Lower lobe of right lung (tissue), 2 donors: Measurements from ENCODE around the gene NLRP5. TPM values are rescaled to one million over a fixed set of nuclear protein-coding genes. Genes with fewer than 3 reads are reported as not detected.

Experiments used
- ATAC-seq, 2 donors: fragments of 200-7000 bp; cut with Tn5 transposase; one replicate each; pipeline ENCODE4 v1.9.1; 2020 to 2022; ENCODE audit warnings: mild to moderate bottlenecking in 2 of 2, moderate library complexity in 2 of 2
- DNase-seq: peaks from one replicate; pipeline ENCODE4 v3.0.0-alpha.2; 2020
- H3K27ac ChIP-seq: fragments of 200-600 bp; one replicate; pipeline ENCODE4 v1.8.0; 2022
- H3K27me3 ChIP-seq: fragments of 200-600 bp; one replicate; pipeline ENCODE4 v1.8.0; 2022; ENCODE audit warnings: low read depth
- H3K36me3 ChIP-seq: fragments of 200-600 bp; one replicate; pipeline ENCODE4 v1.8.0; 2022; ENCODE audit warnings: mild to moderate bottlenecking
- H3K4me1 ChIP-seq: fragments of 200-600 bp; one replicate; pipeline ENCODE4 v1.8.0; 2022
- H3K4me3 ChIP-seq: fragments of 200-600 bp; one replicate; pipeline ENCODE4 v1.8.0; 2022; ENCODE audit warnings: mild to moderate bottlenecking
- H3K9me3 ChIP-seq: fragments of 200-600 bp; one replicate; pipeline ENCODE4 v1.8.0; 2022
- intact Hi-C: fragments of 100-400 bp; cut with DNase I; formaldehyde crosslinking; loops from one replicate; pipeline ENCODE4 v1.11.0; 2022
- total RNA-seq: library from RNA; stranded (reverse); fragmentation: NEBNext Ultra II Directional; extraction: Animal tissue kit (Norgen Biotek cat#: 25700); gene quantifications from one replicate; pipeline ENCODE4 v1.2.1, GENCODE V29; 2021
- TF ChIP-seq, protein P1 (sequence below): fragments of 200-600 bp; IDR thresholded peaks from one replicate; pipeline ENCODE4 v1.8.0; 2022; ENCODE audit warnings: antibody characterized with exemption, mild to moderate bottlenecking
- donor health status: DM: no; HTN: yes; CAD: no; lungs with severe emphysema.

Gene NLRP5
- total RNA-seq, 1 donor from 2014 or later: not detected

DNA sequence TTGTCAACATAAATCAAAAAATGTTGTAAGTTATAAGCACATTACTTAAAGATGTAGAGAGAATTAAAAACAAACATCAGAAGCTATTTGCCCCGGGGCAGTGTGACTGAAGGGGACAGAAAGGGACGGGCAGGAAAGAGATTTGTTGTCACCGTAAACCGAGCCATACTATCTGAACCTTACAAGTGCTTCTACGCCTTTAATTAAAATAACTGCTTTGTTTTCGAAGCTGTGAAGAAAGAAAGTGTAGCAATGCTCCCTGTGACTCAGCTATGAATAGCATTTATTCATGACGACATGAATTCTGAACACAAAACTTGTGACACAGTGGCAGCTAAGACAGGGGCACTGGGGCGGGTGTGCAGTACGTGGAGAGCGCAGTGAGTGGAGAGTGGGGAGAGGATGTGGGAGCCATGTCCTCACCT, 104.5 kb downstream of the NLRP5 start:
- peaks cover 48% of the 10 kb centered on the region for H3K36me3 ChIP-seq
- H3K9me3 ChIP-seq: no peaks in the 10 kb centered on the region
- DNase-seq (no peak), ATAC-seq (peak in 1 of 2 donors; percentile 36)
- H3K4me3 ChIP-seq: no peak overlapping the region
- TF ChIP-seq, protein P1, sequence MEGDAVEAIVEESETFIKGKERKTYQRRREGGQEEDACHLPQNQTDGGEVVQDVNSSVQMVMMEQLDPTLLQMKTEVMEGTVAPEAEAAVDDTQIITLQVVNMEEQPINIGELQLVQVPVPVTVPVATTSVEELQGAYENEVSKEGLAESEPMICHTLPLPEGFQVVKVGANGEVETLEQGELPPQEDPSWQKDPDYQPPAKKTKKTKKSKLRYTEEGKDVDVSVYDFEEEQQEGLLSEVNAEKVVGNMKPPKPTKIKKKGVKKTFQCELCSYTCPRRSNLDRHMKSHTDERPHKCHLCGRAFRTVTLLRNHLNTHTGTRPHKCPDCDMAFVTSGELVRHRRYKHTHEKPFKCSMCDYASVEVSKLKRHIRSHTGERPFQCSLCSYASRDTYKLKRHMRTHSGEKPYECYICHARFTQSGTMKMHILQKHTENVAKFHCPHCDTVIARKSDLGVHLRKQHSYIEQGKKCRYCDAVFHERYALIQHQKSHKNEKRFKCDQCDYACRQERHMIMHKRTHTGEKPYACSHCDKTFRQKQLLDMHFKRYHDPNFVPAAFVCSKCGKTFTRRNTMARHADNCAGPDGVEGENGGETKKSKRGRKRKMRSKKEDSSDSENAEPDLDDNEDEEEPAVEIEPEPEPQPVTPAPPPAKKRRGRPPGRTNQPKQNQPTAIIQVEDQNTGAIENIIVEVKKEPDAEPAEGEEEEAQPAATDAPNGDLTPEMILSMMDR: no peak
- intact Hi-C loops: no loop called here
- H3K27ac ChIP-seq: peak overlapping the region; percentile 8
- H3K27me3 ChIP-seq: no peaks in the 10 kb centered on the region
- no peaks in the 10 kb centered on the region for H3K4me1 ChIP-seq

DNA sequence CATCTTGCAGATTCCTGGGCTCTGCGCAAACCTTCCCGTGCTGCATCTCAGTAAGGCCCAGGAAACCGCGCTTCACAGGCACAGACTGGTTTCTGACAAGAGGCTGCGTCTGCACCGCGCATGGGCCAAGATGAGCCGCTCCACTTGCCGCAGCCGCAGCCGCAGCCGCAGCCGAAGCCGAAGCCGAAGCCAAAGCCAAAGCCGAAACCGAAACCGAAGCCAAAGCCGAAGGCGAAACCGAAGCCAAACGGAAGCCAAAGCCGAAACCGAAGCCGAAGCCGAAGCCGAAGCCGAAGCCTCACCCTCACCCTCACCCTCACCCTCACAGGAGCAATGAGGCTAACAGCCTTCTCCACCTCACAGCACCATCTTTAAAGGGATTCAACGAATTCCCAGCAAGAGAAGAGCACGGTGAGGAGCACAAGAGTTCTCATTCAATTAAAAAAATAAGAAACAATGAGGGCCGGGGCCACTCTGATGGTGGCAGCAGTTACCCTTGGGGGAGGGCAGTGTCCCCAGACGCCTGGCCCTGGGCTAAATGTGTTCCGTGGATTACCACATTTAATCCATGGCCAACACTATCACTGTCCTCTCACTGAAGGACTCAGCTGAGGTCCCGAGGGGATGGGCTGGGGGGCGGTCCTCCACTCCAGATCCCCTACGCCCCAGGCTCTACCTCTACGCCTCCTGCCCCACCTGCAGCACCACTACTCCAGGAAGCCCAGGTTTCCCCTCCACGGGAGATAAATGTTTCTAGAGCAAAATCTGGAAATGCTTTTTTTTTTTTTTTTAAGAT, 105.4 kb downstream of the NLRP5 start:
- Histone ChIP-seq H3K4me1 (no peaks in the 10 kb centered on the region), H3K4me3 (no peak overlapping the region), H3K27me3 (no peaks in the 10 kb centered on the region), H3K9me3 (no peaks in the 10 kb centered on the region), H3K27ac (peak overlapping the region; percentile 8), H3K36me3 (peaks cover 49% of the 10 kb centered on the region)
- TF ChIP-seq, protein P1: no peak
- ATAC-seq: no peak
- intact Hi-C loops: no loop called here
- DNase-seq: no peak

DNA sequence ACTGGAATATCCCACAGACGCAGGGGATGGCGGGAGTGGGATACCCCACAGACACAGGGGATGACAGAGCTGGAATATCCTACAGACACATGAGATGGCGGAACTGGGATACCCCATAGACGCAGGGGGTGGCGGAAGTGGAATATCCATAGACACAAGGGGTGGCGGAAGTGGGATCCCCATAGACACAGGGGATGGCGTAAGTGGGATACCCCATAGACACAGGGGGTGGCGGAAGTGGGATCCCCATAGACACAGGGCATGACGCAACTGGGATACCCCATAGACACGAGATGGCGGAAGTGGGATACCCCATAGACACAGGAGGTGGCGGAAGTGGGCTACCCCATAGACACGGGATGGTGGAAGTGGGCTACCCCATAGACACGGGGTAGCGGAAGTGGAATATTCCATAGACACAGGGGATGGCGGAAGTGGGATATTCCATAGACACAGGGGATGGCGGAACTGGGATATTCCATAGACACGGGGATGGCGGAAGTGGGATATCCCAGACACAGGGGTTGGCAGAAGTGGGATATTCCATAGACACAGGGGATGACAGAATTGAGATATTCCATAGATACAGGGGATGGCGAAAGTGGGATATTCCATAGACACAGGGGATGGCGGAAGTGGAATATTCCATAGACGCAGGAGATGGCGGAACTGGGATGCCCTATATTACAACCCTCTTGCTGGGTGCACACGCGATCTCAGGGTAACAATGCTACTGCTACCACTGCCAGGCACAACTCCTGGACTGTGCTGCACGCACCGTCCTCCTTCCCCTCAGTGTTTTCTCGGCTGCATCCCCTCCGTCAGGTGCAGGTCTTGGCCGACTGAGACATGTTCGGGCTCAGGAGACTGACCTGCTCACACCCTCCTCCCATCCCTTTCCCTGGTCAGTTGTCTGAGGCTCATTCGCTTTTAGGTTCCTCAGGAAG, 106.4 kb downstream of the NLRP5 start:
- no peaks in the 10 kb centered on the region for H3K4me1 ChIP-seq
- DNase-seq (no peak), ATAC-seq (no peak)
- no peaks in the 10 kb centered on the region for H3K9me3 ChIP-seq
- intact Hi-C loops: no loop called here
- H3K4me3 ChIP-seq: no peak overlapping the region
- TF ChIP-seq, protein P1: no peak
- H3K27ac ChIP-seq: no peak overlapping the region
- H3K27me3 ChIP-seq: no peaks in the 10 kb centered on the region
- peaks cover 47% of the 10 kb centered on the region for H3K36me3 ChIP-seq

DNA sequence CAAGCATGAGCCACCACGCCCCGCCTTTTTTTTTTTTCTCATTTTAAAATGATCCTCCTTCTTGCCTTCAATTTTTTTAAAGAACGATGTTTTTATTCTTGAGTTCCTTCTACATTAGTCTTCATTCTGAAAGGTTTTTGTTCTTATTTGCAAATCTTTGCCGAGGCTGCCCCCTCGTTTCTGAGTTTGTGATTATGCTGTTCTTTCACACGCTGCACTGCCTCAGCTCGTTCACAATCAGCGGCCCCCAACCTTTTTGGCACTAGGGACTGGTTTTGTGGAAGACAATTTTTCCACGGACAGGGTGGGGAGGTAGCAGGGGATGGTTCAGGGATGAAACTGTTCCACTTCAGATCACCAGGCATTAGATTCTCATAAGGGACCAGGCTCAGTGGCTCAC, 107.9 kb downstream of the NLRP5 start:
- Histone ChIP-seq H3K4me1 (no peaks in the 10 kb centered on the region), H3K36me3 (peaks cover 39% of the 10 kb centered on the region), H3K27ac (no peak overlapping the region), H3K9me3 (no peaks in the 10 kb centered on the region), H3K4me3 (no peak overlapping the region), H3K27me3 (no peaks in the 10 kb centered on the region)
- intact Hi-C loops: no loop called here
- no peak for DNase-seq
- no peak for ATAC-seq
- TF ChIP-seq, protein P1: no peak

DNA sequence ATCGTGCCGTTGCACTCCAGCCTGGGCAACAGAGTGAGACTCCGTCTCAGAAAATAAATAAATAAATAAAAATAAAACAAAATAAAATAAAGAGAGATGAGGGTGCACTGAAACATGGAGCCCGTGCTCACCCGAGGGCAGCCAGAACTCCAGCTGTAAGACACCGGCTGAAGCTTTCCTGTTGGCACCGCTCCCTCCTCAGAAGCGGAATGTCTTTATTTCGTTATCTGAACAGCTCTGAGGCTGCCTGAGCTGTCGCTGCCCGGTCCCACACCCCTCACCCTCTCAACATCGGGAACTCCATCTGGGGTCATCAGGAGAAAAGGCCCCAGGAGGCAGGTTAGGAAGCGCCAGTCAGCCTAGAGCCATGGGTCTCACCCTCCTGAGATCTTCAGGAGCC, 110.1 kb downstream of the NLRP5 start:
- H3K27ac ChIP-seq: no peak overlapping the region
- H3K4me1 ChIP-seq: no peaks in the 10 kb centered on the region
- no peak for ATAC-seq
- H3K4me3 ChIP-seq: no peak overlapping the region
- H3K27me3 ChIP-seq: no peaks in the 10 kb centered on the region
- TF ChIP-seq, protein P1: no peak
- H3K9me3 ChIP-seq: no peaks in the 10 kb centered on the region
- DNase-seq: peak; percentile 24
- intact Hi-C loops: no loop called here
- peaks cover 44% of the 10 kb centered on the region for H3K36me3 ChIP-seq
